ENCODE results near the gene ZNF330.

Gene ZNF330

DNA sequence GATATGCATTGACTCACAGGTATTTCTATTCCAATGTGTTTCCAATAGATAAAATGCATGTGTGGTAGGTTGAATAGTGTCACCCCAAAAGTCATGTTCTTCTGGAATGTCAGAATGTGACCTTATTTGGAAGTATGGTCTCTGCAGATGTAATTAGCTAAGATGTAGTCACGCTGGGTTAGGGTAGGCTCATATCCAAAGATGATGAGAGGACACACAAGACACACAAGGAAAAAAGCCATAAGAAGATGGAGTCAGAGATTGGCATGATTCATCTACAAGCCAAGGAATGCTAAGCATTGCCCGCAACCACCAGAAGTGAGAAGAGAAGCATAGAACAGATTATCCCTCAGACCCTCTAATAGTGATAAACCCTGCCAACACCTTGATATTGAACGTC, 17.5 kb downstream of the ZNF330 start:
- DNase-seq: no peak

DNA sequence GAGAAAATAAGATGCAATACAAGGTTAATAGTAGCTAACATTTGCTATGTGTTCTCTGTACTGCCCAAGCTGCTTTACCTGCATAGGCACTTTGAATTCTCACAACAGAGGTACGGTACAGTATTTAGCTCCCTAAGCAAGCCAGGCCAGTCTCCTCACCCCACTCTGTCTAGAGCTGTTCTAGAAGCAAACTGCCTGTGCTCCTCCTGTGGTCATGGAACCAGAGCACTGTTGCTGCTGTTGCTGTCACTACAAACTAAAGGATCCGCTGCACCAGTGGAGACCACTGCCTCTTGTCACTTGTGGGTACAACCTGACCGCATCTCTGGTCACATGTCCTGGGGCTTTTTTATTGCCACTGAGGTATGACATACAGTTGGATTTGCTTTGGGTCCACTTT, 19.6 kb downstream of the ZNF330 start:
- DNase-seq: no peak

DNA sequence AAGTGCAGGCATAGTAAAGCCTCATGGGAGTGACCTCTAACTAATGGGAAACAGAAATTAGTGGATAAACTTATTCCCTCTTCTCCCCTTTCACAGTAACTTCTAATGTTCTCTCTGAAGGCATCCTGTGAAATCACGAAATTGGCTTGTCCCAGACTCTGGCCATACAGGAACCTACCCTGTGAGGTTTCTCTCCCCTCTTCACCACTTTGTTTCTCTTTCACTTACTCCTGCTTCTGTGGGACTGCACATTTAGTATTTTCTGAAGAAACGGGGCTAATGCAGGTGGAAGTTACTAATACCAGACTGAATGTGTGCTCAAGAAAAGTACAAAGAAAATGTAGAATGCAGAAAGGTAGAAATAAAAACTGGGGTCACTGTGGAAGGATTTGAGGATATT, 20.0 kb downstream of the ZNF330 start:
- no peak for DNase-seq

DNA sequence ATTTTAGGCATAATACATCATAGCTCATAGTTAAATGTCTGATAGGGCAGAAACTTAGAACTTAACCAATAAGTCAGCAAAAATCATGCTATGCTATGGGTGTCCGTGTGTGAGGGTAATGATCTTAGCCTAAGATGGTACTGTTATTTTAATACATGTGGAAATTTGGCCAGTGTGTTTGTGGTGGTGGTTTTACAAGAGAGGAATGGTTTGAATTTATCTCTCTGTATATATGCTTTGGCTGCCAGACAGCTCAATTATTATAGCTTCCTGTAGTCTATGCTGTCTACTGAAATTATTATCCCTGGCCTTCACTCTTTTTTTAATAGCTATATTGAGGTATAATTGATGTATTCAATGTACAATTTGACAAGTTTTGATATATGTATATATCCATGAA, 21.3 kb downstream of the ZNF330 start:
- no peak for DNase-seq

DNA sequence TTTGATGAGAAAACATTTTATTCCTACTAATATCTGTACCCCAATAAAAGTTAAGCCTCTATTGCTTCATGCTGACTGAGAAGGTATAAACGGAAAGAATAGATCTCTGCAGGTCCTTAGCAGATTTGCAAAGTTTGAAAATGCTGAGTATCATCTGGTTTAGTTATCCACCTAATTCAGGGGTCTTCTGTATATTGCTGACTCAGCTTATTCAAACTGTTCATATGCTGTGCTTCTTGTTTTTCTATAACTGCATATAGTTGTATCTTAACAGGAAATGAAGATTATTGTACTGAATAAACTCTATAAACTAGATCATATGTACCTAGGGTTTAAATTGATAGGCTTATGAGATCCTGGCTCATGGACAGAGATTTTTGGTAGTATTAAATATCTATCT, 23.7 kb downstream of the ZNF330 start:
- DNase-seq: no peak

DNA sequence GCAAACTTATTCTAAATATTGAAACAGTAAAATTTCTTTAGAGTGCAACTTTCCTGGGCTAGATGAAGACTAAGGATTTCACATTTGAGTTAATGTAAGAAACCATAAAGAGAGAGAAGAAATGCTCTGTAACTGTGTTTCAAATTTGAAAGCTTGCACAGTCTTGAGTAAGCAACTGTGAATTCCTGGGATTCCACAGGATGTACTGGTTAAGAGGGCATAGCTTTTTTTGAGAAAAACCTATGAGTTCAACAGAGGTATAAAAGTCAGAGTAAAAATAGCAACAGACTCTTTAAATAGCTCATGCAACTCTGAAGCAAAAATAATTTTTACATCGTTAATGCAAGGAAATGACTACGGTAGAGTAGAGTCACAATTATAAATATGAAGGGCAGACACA, 25.5 kb downstream of the ZNF330 start:
- DNase-seq: no peak

DNA sequence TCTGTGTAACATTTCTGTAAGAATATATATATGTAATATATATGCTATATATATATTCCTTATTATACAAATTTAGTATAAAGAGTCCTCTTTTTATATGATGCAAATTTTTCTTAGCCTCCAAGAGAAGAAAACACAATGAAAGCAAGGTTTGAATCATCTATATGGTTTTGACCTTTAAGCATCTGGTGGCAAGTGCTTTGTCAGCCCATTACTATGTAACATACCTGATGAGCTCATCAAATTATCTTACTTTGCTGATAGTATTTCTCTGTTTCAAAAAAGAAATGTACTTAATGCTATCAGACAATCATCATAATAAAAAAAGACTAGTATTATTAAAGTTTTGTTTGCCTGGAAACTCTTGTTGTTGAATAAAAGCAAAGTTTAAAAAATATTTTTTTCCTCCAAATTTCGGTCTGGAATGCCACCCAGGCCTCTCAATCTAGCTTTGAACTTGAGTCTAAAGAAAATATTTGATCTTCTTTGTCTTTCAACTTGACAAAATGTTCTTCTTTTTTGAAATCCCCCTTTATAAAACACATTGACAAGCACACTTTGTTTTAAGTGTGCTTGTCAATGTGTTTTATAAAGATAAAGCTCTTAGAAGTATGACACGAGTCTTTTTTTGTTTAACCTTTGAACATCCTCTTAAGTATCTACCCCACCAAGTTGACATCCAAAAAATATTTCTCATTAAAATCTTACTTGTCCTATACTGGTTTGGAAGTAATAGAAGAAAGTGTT, 26.2 kb downstream of the ZNF330 start:
- DNase-seq: no peak

DNA sequence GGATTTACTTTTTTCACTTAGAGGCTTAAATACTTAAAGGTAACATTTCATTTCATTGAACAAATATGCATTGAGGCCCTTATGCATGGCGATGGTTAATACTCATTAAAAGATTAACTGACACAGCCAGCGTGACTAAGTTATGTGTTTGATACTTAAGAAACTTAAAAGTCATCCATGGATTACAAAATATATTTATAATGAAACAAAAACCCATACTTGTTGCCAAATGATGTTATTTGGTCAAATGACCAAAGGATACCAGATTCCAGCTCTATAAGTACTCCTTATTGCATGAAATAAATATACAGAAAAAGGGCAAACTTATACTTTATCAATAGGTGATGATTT, 26.7 kb downstream of the ZNF330 start:
- peak; percentile 11 for DNase-seq

DNA sequence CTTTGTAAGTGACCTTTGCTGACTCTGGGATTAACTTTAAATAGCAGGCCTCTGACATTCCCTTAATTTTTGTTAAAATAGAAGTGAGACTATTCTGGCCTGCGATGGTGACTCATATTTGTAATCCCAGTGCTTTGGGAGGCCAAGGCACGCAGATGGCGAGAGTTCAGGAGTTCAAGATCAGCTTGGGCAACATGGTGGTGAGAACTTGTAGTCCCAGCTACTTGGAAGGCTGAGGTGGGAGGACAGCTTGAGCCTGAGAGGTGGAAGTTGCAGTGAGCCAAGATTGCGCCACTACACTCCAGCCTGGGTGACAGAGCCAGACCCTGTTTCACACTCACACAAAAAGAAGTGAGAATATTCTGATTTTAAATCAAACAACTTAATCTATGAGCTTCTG, 27.3 kb downstream of the ZNF330 start:
- DNase-seq: peak; percentile 22

DNA sequence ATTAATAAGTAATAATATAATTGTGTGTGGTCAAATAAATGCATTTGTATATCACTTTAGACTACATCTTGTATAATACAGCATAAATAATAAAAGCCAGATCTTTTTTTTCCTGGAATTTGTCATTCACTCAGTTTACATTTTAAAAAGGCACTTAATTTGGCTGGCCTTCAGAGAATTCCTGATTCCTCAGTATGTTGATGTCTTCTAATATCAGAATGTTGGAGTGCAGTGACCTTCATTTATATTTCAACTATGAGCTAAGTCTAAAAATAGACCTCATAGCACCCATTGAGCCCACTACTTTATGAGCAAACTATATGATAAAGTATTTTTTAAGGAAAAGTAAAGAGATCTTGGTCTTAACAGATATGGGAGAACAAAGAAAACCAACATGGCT, 27.8 kb downstream of the ZNF330 start:
- no peak for DNase-seq

DNA sequence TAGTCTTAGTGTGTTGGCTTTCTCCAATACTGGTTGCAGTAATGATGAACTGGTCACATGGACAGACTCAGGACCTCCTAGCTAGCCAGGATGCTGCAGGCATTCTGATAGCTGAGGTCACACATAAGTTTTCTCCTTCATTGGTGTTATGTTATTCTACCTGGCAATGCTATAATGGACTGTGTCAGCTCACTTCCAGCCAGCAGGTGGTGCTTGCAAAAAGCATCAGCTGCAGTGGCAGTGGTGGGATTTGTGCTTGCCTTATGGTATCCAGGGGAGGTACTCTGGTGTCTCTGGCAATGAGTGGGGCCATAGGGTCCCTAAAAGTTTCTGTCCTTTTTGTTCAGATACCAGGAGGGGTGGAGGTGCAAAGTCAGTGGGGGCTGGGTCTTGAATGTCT, 33.6 kb downstream of the ZNF330 start:
- no peak for DNase-seq

DNA sequence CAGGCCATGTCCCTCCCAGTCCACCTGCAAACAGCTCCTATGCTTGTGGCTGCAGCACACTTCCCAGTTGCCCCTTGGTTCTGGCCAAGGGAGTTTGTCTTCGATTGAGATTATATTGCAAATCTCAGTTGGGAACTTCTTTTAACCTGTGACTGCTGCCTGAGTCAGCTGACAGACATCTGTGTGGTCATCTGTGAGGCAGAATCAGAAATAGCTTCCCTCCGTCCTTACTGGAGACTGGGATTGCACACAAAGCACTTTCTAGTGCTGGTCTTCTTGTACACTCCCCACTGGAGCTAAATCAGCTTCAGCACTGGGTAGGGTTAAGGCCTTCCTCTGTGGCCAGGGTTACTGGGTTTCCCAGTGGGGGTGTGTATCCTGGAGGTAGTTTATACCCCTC, 34.3 kb downstream of the ZNF330 start:
- no peak for DNase-seq

DNA sequence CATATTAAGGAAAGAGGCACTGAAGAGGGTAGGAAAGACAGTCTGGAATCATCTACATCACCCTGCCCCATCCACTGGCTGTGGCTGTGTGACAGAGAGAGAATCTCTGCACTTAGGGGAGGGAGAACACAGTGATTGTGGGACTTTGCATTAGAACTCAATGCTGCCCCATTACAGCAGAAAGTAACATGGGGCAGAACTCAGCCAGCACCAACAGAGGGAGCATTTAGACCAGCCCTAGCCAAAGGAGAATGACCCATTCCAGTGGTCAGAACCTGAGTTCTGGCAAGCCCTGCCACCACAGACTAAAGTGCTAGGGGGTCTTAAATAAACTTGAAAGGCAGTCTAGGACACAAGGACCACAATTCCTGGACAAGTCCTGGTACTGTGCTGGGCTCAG, 37.9 kb downstream of the ZNF330 start:
- no peak for DNase-seq

DNA sequence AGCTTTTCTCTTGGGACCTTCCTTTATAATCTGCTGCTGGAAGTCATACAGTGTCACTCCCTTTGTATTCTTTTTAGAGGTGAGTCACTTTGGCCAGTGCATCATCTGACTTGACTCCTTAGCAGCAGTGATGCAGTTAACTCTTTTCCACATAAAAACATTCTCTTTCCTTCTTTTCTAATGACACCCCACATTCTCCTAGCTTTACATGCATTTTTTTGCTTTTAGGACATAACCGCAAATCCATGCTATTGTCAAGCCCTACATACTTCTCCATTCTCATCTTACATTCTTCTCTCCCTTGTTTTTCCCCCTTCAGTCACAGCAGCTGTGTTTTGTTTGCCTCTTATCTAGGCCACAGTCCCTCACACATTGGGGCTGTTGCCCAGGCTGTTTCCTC, 55.1 kb downstream of the ZNF330 start:
- DNase-seq: no peak

DNA sequence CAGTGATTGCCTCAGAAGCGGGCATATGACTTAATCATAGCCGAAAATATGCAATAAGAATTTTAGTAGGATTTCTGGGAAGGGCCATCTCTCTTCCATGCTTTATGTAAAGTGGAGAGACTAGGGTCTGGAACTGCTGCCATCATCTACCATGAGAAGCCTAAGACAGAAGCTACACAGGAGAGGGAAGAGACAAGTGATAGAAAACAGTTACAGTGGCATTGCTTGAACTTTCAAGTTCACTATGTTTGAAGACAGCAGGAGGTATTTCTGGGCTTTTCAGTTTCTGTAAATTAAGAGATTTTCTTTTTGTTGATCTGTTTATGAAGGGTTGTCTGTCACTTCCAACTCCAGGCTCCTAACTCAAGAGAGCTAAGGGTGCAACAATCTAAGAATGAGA, 62.5 kb downstream of the ZNF330 start:
- DNase-seq: no peak

DNA sequence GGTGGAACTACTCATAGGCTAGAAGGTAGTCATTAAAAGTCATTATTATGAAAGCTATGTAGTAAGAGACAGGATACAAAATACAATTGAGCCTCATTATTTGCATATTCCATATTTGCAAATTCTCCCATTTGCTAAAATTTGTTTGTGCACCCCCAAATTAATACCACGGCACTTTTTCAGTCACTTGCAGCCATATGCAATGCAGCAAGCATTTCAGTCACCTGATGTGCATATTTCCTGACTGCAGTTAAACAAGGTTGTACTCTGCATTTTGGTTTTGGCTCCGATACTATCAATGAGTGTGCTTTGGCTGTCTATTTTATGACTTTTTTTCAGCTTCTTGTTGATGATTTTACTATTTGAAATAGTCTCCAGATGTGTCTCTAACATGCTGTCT, 62.9 kb downstream of the ZNF330 start:
- no peak for DNase-seq
